Neural crest cell (in vitro differentiated cells): Measurements from ENCODE around the gene ARID3B. TPM values are rescaled to one million over a fixed set of nuclear protein-coding genes. Genes with fewer than 3 reads are reported as not detected.
A peak's percentile ranks its signal among the peaks of the same experiment; 100 is the strongest.

Source experiments
- DNase-seq: peaks from one replicate; pipeline ENCODE4 v3.0.0; 2021; ENCODE audit warnings: low read depth, mixed read lengths, low spot score
- H3K27ac Mint-ChIP-seq: one replicate; pipeline ENCODE4 v1.8.0; 2021; ENCODE audit warnings: mild to moderate bottlenecking, mixed read lengths; ENCODE audit not compliant: unreplicated experiment
- H3K27me3 Mint-ChIP-seq: 2 replicates; pipeline ENCODE4 v1.8.0; 2021; ENCODE audit warnings: low read depth, mild to moderate bottlenecking, mixed read lengths
- H3K36me3 Mint-ChIP-seq: 2 replicates; pipeline ENCODE4 v1.8.0; 2021; ENCODE audit warnings: low read depth, mild to moderate bottlenecking, mixed read lengths
- H3K4me1 Mint-ChIP-seq: 2 replicates; pipeline ENCODE4 v1.8.0; 2021; ENCODE audit warnings: mixed read lengths
- H3K4me3 Mint-ChIP-seq: one replicate; pipeline ENCODE4 v1.8.0; 2021; ENCODE audit warnings: mild to moderate bottlenecking, mixed read lengths
- H3K9me3 Mint-ChIP-seq: 2 replicates; pipeline ENCODE4 v1.8.0; 2021; ENCODE audit warnings: mixed read lengths
- total RNA-seq: library from RNA; stranded (reverse); gene quantifications from 2 replicates; pipeline ENCODE4 v1.2.1, GENCODE V29; 2021
- TF ChIP-seq, protein P1 (sequence below): fragments of 200-600 bp; sonication (generic); conservative IDR thresholded peaks from 2 replicates; pipeline ENCODE4 v1.5.0; 2021; ENCODE audit warnings: antibody characterized with exemption, mild to moderate bottlenecking

ARID3B gene
- total RNA-seq, 1 donor from 2014 or later: 66.5 TPM

DNA sequence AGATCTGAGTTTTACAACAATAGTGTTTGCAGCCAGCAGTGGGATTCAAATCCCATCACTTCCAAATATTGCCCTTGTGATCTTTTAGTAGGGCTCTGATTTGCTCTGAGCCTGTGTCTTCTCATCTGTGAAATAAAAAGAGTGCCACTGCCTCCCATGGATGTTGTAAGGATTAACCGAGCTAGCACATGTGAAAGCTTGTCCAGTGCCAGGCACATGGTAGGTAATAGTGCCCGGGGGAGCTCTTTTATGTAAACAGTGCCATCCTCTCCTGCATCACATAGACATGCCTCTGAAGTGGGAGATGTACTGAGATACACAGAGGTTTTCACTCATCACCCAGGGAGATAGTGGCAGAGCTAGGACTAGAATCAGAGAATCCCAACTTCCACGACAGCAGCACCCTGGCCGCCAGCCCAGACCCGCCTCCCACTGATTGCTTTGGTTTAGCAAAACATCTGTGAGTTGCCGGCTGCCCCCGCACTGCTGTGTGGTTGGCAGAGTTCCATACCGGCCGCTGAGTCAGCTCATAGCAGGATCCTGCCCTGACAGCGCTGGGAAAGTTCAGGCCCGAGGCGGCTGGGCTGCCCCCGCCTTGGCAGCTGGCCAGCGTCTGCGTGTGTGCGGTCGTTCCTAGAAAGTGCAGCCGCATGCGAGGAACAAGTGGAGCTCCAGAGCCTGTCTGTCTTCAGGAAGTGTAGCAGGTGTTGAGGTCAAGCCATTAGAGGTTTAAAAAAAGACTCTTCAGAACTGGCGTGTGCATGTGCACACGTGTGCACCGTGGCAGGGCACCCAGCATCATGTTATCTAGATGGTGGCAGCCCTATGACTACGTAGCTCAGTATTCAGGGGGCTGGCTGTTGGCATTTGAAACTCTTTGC, 5.0 kb downstream of the ARID3B start:
- Mint-ChIP-seq H3K4me1 (peaks cover 76% of the 10 kb centered on the region), H3K27me3 (no peaks in the 10 kb centered on the region), H3K36me3 (peaks cover 19% of the 10 kb centered on the region), H3K27ac (peak overlapping the region; percentile 3), H3K4me3 (peak overlapping the region; percentile 74), H3K9me3 (no peaks in the 10 kb centered on the region)
- peak; percentile 28 for DNase-seq
- TF ChIP-seq, protein P1, sequence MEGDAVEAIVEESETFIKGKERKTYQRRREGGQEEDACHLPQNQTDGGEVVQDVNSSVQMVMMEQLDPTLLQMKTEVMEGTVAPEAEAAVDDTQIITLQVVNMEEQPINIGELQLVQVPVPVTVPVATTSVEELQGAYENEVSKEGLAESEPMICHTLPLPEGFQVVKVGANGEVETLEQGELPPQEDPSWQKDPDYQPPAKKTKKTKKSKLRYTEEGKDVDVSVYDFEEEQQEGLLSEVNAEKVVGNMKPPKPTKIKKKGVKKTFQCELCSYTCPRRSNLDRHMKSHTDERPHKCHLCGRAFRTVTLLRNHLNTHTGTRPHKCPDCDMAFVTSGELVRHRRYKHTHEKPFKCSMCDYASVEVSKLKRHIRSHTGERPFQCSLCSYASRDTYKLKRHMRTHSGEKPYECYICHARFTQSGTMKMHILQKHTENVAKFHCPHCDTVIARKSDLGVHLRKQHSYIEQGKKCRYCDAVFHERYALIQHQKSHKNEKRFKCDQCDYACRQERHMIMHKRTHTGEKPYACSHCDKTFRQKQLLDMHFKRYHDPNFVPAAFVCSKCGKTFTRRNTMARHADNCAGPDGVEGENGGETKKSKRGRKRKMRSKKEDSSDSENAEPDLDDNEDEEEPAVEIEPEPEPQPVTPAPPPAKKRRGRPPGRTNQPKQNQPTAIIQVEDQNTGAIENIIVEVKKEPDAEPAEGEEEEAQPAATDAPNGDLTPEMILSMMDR: no peak

DNA sequence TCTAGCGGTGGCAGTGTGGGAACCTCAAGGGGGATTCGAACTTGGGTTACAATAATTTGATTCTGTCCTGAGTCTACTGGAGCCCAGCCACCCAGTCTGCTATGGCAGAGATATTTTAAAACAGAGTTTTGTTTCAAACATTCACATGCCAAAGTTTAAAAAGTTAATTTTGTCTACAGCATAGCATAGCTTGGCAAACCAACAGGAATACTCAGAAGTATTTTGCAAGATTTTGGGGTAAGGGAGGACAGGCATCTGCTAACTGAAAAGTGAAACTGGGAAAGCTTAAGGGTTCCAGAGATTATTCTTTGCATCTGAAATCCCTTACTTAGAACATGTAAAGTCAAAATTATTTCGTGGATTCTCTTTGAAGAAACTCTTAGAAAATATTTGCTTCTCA, 6.6 kb downstream of the ARID3B start:
- Mint-ChIP-seq H3K27me3 (no peaks in the 10 kb centered on the region), H3K9me3 (peaks cover 3% of the 10 kb centered on the region), H3K4me3 (peak overlapping the region; percentile 4), H3K36me3 (peaks cover 28% of the 10 kb centered on the region), H3K27ac (peak overlapping the region; percentile 83), H3K4me1 (peaks cover 77% of the 10 kb centered on the region)
- TF ChIP-seq, protein P1: no peak
- DNase-seq: no peak

DNA sequence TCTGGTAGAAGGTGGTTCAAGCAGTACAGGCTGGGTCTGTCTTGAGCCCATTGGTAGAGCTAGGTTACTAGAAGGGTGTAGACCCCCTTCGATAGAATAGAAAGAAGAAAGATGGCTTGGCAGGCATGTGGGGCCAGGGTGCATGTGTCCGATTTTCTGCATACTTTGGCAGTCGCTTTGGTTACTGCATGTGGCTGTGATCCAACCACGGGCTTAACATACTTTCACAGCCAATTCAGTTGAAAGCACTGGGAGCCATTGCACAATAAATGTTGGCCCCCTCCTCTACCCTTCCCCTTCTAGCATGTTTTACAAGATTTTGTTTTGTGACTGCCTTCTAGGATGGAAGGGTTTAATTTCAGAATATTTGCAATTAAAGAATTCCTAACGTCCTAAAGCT, 7.2 kb downstream of the ARID3B start:
- no peak for DNase-seq
- Mint-ChIP-seq H3K4me1 (peaks cover 71% of the 10 kb centered on the region), H3K36me3 (peaks cover 29% of the 10 kb centered on the region), H3K4me3 (peak overlapping the region; percentile 4), H3K27ac (no peak overlapping the region), H3K27me3 (no peaks in the 10 kb centered on the region), H3K9me3 (peaks cover 3% of the 10 kb centered on the region)
- TF ChIP-seq, protein P1: no peak

DNA sequence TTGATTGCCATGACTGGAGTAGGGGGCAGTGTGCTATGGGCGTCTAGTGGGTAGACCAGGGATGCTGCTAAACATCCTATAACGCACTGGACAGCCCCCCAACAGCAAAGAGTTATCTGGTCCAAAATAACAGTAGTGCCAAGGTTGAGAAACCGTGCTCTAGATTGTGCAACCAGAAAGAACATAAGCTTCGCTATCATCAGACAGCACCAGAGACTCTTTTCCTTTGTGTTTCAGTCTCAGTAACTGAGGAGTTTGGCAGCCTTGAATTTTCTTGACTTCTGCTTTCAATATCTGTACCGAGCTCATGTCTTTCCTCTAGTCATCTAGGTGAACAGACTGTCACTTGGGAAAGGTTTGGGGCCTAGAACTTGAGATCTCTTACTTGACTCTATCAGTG, 8.8 kb downstream of the ARID3B start:
- H3K27ac Mint-ChIP-seq: no peak overlapping the region
- DNase-seq: no peak
- peaks cover 29% of the 10 kb centered on the region for H3K36me3 Mint-ChIP-seq
- H3K4me1 Mint-ChIP-seq: peaks cover 64% of the 10 kb centered on the region
- TF ChIP-seq, protein P1: no peak
- no peaks in the 10 kb centered on the region for H3K27me3 Mint-ChIP-seq
- peaks cover 3% of the 10 kb centered on the region for H3K9me3 Mint-ChIP-seq
- no peak overlapping the region for H3K4me3 Mint-ChIP-seq

DNA sequence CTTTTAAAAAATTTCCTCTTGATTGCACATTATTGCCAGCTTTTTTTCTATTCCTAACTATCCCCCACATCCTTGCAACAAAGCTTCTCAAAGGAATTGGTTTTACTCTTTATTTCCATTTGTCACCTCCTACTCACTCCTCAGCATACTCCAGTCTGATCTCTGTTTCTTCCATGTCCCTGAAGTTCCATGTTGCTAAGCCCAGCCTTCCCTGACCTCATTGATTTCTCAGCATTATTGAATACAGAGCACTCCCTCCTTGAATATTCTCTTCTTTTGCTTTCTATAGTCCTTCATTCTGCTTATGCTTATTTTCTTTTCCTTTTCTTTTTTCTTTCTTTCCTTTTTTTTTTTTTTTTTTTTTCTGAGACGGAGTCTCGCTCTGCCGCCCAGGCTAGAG, 10.7 kb downstream of the ARID3B start:
- H3K4me3 Mint-ChIP-seq: no peak overlapping the region
- peaks cover 51% of the 10 kb centered on the region for H3K4me1 Mint-ChIP-seq
- H3K27ac Mint-ChIP-seq: no peak overlapping the region
- no peaks in the 10 kb centered on the region for H3K27me3 Mint-ChIP-seq
- no peak for DNase-seq
- peaks cover 3% of the 10 kb centered on the region for H3K9me3 Mint-ChIP-seq
- TF ChIP-seq, protein P1: no peak
- peaks cover 24% of the 10 kb centered on the region for H3K36me3 Mint-ChIP-seq
